Glutamatergic neuron (in vitro differentiated cells): ENCODE results near the gene ULBP3. TPM values are rescaled to one million over a fixed set of nuclear protein-coding genes. Genes with fewer than 3 reads are reported as not detected.
"Not testable (repeated sequence)": the region's sequence is repeated elsewhere in the genome, so short reads cannot be mapped to it uniquely, and the experiment has no call there.

Source experiments
- DNase-seq: peaks from one replicate; pipeline ENCODE4 v3.0.0; 2022
- H3K27ac Mint-ChIP-seq: one replicate; pipeline ENCODE4 v1.8.0; 2020; ENCODE audit warnings: mild to moderate bottlenecking, mixed read lengths, inconsistent platforms; ENCODE audit not compliant: unreplicated experiment
- H3K27me3 Mint-ChIP-seq: one replicate; pipeline ENCODE4 v1.8.0; 2020; ENCODE audit warnings: mild to moderate bottlenecking, moderate library complexity, mixed read lengths, inconsistent platforms; ENCODE audit not compliant: unreplicated experiment
- H3K36me3 Mint-ChIP-seq: one replicate; pipeline ENCODE4 v1.8.0; 2020; ENCODE audit warnings: mild to moderate bottlenecking, mixed read lengths, inconsistent platforms; ENCODE audit not compliant: unreplicated experiment
- H3K4me1 Mint-ChIP-seq: one replicate; pipeline ENCODE4 v1.8.0; 2020; ENCODE audit warnings: mild to moderate bottlenecking, low read depth, mixed read lengths, inconsistent platforms; ENCODE audit not compliant: unreplicated experiment
- H3K4me3 Mint-ChIP-seq: one replicate; pipeline ENCODE4 v1.8.0; 2020; ENCODE audit warnings: mild to moderate bottlenecking, mixed read lengths, inconsistent platforms; ENCODE audit not compliant: unreplicated experiment
- H3K9me3 Mint-ChIP-seq: one replicate; pipeline ENCODE4 v1.8.0; 2020; ENCODE audit warnings: mild to moderate bottlenecking, moderate library complexity, mixed read lengths, inconsistent platforms; ENCODE audit not compliant: unreplicated experiment
- total RNA-seq: library from RNA; stranded (reverse); fragmentation: NEBNext Ultra II Directional; extraction: Animal tissue kit (Norgen Biotek cat#: 25700); gene quantifications from one replicate; pipeline ENCODE4 v1.2.1, GENCODE V29; 2021; ENCODE audit not compliant: unreplicated experiment
- TF ChIP-seq, protein P1 (sequence below): fragments of 200-600 bp; sonication (generic); IDR thresholded peaks from one replicate; pipeline ENCODE4 v1.5.0; 2021; ENCODE audit not compliant: partially characterized antibody, unreplicated experiment

Gene ULBP3
- total RNA-seq, 1 donor from 2014 or later: 7.5 TPM

GRCh38 chr6:150018846-150019580, 49.9 kb downstream of the ULBP3 start:
- Mint-ChIP-seq H3K9me3 (peaks cover 1% of the 10 kb centered on the region), H3K27me3 (peaks cover 17% of the 10 kb centered on the region), H3K4me1 (peaks cover 6% of the 10 kb centered on the region), H3K4me3 (no peak overlapping the region), H3K27ac (no peak overlapping the region), H3K36me3 (no peaks in the 10 kb centered on the region)
- no peak for DNase-seq
- TF ChIP-seq, protein P1, sequence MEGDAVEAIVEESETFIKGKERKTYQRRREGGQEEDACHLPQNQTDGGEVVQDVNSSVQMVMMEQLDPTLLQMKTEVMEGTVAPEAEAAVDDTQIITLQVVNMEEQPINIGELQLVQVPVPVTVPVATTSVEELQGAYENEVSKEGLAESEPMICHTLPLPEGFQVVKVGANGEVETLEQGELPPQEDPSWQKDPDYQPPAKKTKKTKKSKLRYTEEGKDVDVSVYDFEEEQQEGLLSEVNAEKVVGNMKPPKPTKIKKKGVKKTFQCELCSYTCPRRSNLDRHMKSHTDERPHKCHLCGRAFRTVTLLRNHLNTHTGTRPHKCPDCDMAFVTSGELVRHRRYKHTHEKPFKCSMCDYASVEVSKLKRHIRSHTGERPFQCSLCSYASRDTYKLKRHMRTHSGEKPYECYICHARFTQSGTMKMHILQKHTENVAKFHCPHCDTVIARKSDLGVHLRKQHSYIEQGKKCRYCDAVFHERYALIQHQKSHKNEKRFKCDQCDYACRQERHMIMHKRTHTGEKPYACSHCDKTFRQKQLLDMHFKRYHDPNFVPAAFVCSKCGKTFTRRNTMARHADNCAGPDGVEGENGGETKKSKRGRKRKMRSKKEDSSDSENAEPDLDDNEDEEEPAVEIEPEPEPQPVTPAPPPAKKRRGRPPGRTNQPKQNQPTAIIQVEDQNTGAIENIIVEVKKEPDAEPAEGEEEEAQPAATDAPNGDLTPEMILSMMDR: no peak

DNA sequence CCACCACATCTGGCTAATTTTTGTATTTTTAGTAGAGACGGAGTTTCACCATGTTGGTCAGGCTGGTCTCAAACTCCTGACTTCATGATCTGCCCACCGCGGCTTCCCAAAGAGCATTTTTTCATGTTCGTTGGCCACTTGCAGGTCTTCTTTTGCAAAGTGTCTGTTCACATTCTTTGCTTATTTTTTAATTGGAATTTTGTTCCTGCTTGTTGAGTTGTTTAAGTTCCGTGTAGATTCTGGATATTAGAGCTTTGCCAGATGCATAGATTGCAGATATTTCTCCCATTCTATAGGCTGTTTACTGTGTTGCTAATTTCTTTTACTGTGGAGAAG, 51.8 kb downstream of the ULBP3 start:
- H3K4me1 Mint-ChIP-seq, H3K9me3 Mint-ChIP-seq: not testable (repeated sequence)
- H3K27me3 Mint-ChIP-seq: peaks cover 24% of the 10 kb centered on the region

DNA sequence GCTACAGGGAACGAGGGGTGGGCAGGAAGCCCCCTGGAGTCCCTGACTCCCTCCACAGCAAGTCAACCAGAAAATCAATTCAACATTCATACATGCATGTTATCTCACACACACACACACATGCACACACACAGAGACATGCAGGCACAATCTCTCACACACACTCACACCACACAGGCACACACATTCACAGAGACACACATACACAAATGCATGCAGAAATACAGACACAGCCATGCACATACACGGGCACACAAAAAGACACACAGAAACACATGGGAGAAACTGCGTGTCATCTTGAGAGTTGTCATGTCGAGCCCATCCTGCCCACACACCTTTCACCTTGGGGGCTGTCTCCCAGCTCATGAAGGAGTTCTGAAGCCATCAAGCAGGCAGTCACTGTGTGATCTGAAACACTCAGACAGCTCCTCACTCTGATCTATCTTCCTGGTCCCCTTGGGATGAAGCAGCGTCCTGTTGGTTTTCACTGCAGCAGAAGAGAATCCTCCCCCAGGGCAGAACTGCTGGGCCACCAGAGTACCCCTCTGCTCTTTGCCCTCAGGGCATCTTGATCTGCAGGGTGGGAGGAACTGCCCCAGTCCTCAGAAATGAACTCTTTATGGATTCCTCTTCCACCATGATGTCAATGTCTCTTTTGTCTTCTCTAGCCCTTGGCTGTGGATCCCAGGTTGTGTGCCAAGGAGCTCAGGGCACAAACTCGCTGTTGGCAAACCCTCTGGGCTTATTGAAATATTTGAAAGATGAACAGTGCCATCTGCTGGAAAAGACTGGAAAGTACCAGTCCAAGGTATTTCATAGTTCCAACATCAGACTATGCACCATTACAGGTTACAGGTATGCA, 52.4 kb downstream of the ULBP3 start:
- H3K4me3 Mint-ChIP-seq: no peak overlapping the region
- TF ChIP-seq, protein P1: peak; percentile 78
- H3K9me3 Mint-ChIP-seq: peaks cover 2% of the 10 kb centered on the region
- peaks cover 6% of the 10 kb centered on the region for H3K4me1 Mint-ChIP-seq
- no peak overlapping the region for H3K27ac Mint-ChIP-seq
- H3K36me3 Mint-ChIP-seq: no peaks in the 10 kb centered on the region
- no peak for DNase-seq
- H3K27me3 Mint-ChIP-seq: peaks cover 27% of the 10 kb centered on the region

More for the DNA sequence above, 51.8 kb downstream of the ULBP3 start:
- H3K27ac Mint-ChIP-seq, H3K4me3 Mint-ChIP-seq, H3K36me3 Mint-ChIP-seq, DNase-seq: not testable (repeated sequence)

- Mint-ChIP-seq H3K27me3 (peaks cover 28% of the 10 kb centered on the region), H3K4me3 (peak overlapping the region; percentile 52)
- not testable (repeated sequence) for H3K36me3 Mint-ChIP-seq, H3K4me1 Mint-ChIP-seq, H3K9me3 Mint-ChIP-seq, DNase-seq, H3K27ac Mint-ChIP-seq
Measured at GRCh38 chr6:150015281-150016001, 53.5 kb downstream of the ULBP3 start.

- H3K9me3 Mint-ChIP-seq, H3K36me3 Mint-ChIP-seq, H3K27ac Mint-ChIP-seq, H3K4me1 Mint-ChIP-seq, DNase-seq: not testable (repeated sequence)
- Mint-ChIP-seq H3K4me3 (peak overlapping the region; percentile 52), H3K27me3 (peaks cover 32% of the 10 kb centered on the region)
Measured at GRCh38 chr6:150014623-150015280, 54.2 kb downstream of the ULBP3 start.

DNA sequence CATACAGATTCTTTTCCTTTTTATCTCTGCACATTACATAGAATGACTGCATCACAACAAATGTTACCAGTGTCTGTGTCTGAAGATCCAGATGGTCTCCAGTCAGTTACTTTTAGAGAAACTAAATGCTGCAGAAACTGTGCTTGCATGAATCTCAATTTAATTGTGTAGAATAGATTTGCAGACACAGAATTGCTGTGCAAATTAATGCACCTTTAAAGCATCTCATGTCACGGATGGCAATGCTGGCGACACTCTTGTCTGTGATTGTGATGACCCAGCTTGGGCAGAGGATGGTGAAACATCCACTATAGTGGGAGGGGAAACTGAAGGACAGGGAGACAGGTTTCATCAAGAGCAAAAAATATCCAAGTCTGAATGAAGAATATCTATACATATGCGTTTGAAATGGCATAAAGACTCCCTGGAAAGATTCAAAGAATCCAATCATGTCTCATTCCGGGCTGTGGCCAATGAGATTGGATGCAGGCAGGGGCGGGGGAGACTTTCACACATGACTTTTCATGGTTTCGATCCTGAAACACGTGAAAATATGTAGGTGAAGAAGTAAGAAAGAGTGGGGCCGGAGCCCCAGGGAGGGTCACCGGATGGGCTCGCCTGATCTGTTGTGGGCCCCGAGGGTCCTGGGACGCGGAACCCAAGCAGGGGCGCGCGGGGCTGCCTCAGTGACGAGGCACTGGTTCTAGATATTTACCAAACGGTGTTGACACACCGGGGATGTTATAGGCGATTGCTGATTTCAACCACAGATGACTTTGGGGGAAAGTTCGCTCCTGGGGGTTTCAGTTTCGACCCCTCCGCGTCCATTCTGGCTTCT, 54.9 kb downstream of the ULBP3 start:
- not testable (repeated sequence) for DNase-seq, H3K27ac Mint-ChIP-seq, H3K9me3 Mint-ChIP-seq, H3K4me1 Mint-ChIP-seq, H3K36me3 Mint-ChIP-seq
- peaks cover 34% of the 10 kb centered on the region for H3K27me3 Mint-ChIP-seq
- peak overlapping the region; percentile 83 for H3K4me3 Mint-ChIP-seq

GRCh38 chr6:150012846-150013784, 55.8 kb downstream of the ULBP3 start:
- not testable (repeated sequence) for H3K4me3 Mint-ChIP-seq, DNase-seq, H3K9me3 Mint-ChIP-seq, H3K27ac Mint-ChIP-seq, H3K4me1 Mint-ChIP-seq, H3K36me3 Mint-ChIP-seq
- peaks cover 36% of the 10 kb centered on the region for H3K27me3 Mint-ChIP-seq
